Naive B cell (primary cell): Measurements from ENCODE around the gene FAM13A. TPM values are rescaled to one million over a fixed set of nuclear protein-coding genes. Genes with fewer than 3 reads are reported as not detected.
"Not testable (repeated sequence)": the region's sequence is repeated elsewhere in the genome, so short reads cannot be mapped to it uniquely, and the experiment has no call there.

Experiments used
- ATAC-seq, 2 donors: fragments of 150-1000 bp; cut with Tn5 transposase; 2 replicates each; pipeline ENCODE4 v1.10.0; 2021; ENCODE audit warnings: low read depth in 2 of 2, mild to moderate bottlenecking in 2 of 2, moderate library complexity in 2 of 2
- DNase-seq: peaks from one replicate; pipeline ENCODE4 v3.0.0; 2022
- H3K27ac Mint-ChIP-seq, 6 donors: one replicate each; pipeline ENCODE4 v1.8.0; 2020 to 2022; ENCODE audit warnings: mild to moderate bottlenecking in 6 of 6, mixed read lengths in 6 of 6, moderate library complexity in 5 of 6, inconsistent platforms in 2 of 6
- H3K27me3 Mint-ChIP-seq, 3 donors: one replicate each; pipeline ENCODE4 v1.8.0; 2021 to 2022; ENCODE audit warnings: mixed read lengths in 3 of 3, mild to moderate bottlenecking in 1 of 3
- H3K36me3 Mint-ChIP-seq, 2 donors: one replicate each; pipeline ENCODE4 v1.8.0; 2020 to 2022; ENCODE audit warnings: mixed read lengths in 2 of 2, inconsistent platforms in 1 of 2, mild to moderate bottlenecking in 1 of 2
- H3K4me1 Mint-ChIP-seq, 3 donors: one replicate each; pipeline ENCODE4 v1.8.0; 2020 to 2022; ENCODE audit warnings: mixed read lengths in 3 of 3, inconsistent platforms in 1 of 3, mild to moderate bottlenecking in 1 of 3, moderate library complexity in 1 of 3
- H3K4me3 Mint-ChIP-seq, 8 donors: one replicate each; pipeline ENCODE4 v1.8.0; 2020 to 2022; ENCODE audit warnings: mild to moderate bottlenecking in 8 of 8, mixed read lengths in 8 of 8, moderate library complexity in 8 of 8, inconsistent platforms in 2 of 8
- H3K9me3 Mint-ChIP-seq, 7 donors: one replicate each; pipeline ENCODE4 v1.8.0; 2020 to 2022; ENCODE audit warnings: mixed read lengths in 7 of 7, mild to moderate bottlenecking in 5 of 7, inconsistent platforms in 2 of 7, moderate library complexity in 1 of 7
- polyA plus RNA-seq, 6 donors: library from polyadenylated mRNA; unstranded; fragments of 300-500 nt; fragmentation: Illumina TruSeq; gene quantifications; one replicate each; pipeline ENCODE4 v1.2.3, GENCODE V29; 2021; ENCODE audit warnings: low read depth in 6 of 6

The FAM13A gene
- polyA plus RNA-seq, 6 donors from 2014 or later = 0.41 to 1.8 (median 0.61) TPM

DNA sequence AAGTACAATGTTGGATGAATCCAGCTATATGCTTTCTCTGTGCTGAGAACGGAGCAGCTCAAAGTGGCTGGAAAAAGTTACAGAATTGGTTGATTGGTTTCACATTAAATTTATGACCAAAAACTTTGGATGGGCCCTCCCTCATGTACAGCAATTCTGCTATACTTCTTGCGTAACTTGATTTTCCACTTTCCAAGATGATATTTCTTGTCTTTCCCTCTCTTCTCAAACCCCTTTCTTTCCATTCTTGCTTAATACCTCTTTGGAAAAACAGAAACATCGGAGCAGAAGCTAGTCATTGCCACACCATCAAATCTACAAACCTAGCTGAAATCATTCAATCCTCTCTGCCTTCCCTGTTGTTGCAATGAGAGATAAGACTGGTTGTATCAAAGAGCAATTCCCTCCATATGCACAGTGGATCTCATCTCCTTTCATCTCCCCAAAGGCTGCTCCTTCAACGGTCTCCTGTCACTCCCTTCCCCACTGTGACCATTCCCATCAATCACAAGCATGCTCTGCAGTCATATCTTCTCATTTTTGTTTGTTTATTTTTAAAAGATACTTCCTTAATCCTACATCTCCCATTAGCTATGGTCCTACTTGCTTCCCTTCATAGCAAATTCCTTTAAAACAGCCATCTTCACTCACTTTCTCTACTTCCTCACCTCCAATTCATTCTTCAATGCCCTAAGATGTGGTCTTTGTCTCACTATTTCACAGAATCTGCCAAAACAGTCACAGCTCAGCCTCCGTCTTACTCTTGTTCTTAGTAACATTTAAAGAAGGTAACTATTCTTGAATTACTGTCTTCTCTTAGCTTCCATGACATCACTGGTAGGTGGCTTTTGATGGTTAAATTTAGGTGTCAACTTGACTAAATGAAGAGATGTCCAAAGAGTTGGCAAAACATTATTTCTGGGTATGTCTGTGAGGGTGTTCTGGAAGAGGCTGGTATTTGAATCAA lies 145.5 kb downstream of the FAM13A start:
- Mint-ChIP-seq H3K4me3 (no peak overlapping the region), H3K4me1 (no peaks in the 10 kb centered on the region), H3K27ac (no peak overlapping the region), H3K9me3 (peaks cover 0 to 4% (median 0%) of the 10 kb centered on the region in 7 donors), H3K27me3 (no peaks in the 10 kb centered on the region), H3K36me3 (no peaks in the 10 kb centered on the region)
- ATAC-seq (no peak), DNase-seq (no peak)

DNA sequence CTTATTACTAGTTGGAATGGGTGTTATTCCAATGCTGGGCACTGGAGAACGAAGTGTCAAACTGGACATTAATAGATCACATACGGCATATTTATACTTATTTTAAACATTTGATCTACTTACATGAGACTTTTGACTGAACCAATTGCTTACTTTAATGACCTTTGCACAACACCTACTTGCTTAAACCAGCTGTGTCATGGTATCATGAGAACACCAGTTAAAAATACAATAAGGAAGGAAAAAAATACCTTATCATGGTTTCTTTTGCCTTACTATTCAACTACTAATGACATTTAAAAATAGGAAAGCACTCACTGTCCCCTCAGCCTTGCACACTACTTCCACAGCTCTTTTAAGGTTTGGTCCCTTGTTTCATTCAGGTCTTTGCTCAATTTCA lies 146.9 kb downstream of the FAM13A start:
- ATAC-seq (no peak), DNase-seq (no peak)
- no peak overlapping the region for H3K27ac Mint-ChIP-seq
- H3K27me3 Mint-ChIP-seq = no peaks in the 10 kb centered on the region
- no peak overlapping the region for H3K4me3 Mint-ChIP-seq
- peaks cover 0 to 4% (median 0%) of the 10 kb centered on the region in 7 donors for H3K9me3 Mint-ChIP-seq
- H3K36me3 Mint-ChIP-seq = no peaks in the 10 kb centered on the region
- no peaks in the 10 kb centered on the region for H3K4me1 Mint-ChIP-seq

DNA sequence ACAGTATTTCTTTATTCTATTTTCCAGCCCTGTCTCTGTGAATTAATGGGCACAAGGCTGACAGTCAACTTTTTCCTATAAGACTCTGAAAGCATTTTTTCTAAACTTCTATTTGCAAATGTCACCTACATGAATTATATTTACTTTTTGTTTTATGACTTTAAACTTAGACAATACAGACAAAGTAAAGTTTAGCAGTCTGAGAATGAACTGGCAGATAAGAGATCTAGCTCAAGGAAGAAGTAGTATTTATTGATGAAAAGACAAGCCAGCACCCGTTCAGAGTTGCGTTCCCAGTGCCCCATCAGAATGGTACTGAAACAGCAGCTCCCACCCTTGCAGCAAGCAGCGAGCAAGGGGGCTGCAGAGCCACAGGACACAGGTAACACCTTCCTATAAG lies 148.5 kb downstream of the FAM13A start:
- no peaks in the 10 kb centered on the region for H3K4me1 Mint-ChIP-seq
- H3K36me3 Mint-ChIP-seq = no peaks in the 10 kb centered on the region
- H3K9me3 Mint-ChIP-seq = peaks cover 0 to 4% (median 0%) of the 10 kb centered on the region in 7 donors
- H3K27me3 Mint-ChIP-seq = no peaks in the 10 kb centered on the region
- H3K27ac Mint-ChIP-seq = no peak overlapping the region
- no peak for ATAC-seq
- no peak for DNase-seq
- no peak overlapping the region for H3K4me3 Mint-ChIP-seq

DNA sequence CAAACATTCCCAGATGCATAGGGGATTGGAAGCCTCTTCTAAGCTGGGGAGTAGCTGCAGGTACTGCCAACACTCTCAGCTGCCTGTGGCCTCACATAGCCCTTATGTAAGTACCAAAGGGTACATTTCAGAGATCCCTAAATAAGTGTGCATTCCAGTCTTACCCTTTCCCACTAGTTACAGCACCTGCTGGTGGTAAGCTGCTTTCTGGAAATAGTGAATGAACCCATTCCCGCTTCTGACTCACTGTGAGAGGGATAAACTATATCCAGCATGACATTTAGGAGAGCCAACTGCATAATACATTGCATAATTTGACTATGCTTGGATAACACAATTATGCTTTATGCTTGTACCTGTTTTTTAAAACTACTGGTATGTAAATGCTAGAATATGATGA lies 149.0 kb downstream of the FAM13A start:
- ATAC-seq (no peak), DNase-seq (no peak)
- H3K9me3 Mint-ChIP-seq = peaks cover 0 to 6% (median 0%) of the 10 kb centered on the region in 7 donors
- H3K4me3 Mint-ChIP-seq = no peak overlapping the region
- H3K27me3 Mint-ChIP-seq = no peaks in the 10 kb centered on the region
- H3K36me3 Mint-ChIP-seq = no peaks in the 10 kb centered on the region
- no peak overlapping the region for H3K27ac Mint-ChIP-seq
- H3K4me1 Mint-ChIP-seq = no peaks in the 10 kb centered on the region

DNA sequence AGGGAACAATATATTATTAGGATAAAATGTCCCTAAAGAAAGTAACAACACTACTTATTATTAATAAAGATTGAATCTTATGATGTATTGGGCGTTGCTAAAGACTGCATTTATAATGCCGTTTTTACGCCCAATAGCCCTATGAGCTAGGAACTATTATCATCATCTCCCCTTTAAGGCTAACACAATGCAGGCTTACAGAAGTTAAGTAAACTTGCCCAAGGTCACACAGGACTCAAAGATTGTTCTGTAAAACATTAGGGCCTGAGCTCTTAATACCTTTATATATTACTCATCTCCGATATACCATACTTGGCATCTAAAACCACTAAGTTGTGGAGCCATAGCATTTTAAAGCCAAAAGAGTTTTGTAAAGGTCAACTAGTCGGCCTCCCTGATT lies 149.5 kb downstream of the FAM13A start:
- H3K27ac Mint-ChIP-seq = no peak overlapping the region
- no peaks in the 10 kb centered on the region for H3K4me1 Mint-ChIP-seq
- no peak for ATAC-seq
- H3K4me3 Mint-ChIP-seq = no peak overlapping the region
- no peaks in the 10 kb centered on the region for H3K27me3 Mint-ChIP-seq
- no peaks in the 10 kb centered on the region for H3K36me3 Mint-ChIP-seq
- H3K9me3 Mint-ChIP-seq = peaks cover 0 to 8% (median 1%) of the 10 kb centered on the region in 7 donors
- DNase-seq = no peak

DNA sequence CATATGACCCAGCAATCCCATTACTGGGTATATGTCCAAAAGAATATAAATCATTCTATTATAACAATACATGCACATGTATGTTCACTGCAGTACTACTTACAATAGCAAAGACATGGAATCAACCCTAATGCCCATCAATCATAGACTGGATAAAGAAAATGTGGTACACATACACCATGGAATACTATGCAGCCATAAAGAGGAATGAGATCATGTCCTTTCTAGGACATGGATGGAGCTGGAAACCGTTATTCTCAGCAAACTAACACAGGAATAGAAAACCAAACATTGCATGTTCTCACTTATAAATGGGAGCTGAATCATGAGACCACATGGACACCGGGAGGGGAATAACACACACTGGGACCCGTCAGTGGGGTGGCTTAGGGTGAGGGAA lies 152.7 kb downstream of the FAM13A start:
- H3K4me1 Mint-ChIP-seq, H3K27ac Mint-ChIP-seq, H3K4me3 Mint-ChIP-seq, ATAC-seq, H3K27me3 Mint-ChIP-seq, DNase-seq, H3K36me3 Mint-ChIP-seq: not testable (repeated sequence)
- H3K9me3 Mint-ChIP-seq = peaks cover 9 to 33% (median 11%) of the 10 kb centered on the region in 7 donors

DNA sequence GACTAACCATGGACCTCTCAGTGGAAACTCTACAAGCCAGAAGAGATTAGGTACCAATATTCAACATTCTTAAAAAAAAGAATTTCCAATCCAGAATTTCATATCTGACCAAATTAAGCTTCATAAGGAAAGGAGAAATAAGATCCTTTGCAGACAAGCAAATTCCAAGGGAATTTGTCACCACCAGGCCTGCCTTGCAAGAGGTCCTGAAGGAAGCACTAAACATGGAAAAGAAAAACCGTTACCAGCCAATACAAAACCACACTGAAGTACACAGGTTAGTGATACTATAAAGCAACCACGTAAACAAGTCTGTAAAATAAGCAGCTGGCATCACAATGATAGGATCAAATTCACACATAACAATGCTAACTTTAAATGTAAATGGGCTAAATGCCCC lies 156.6 kb downstream of the FAM13A start:
- H3K9me3 Mint-ChIP-seq = peaks cover 11 to 33% (median 11%) of the 10 kb centered on the region in 7 donors
- H3K4me3 Mint-ChIP-seq = no peak overlapping the region
- no peak overlapping the region for H3K27ac Mint-ChIP-seq
- H3K4me1 Mint-ChIP-seq = no peaks in the 10 kb centered on the region
- no peaks in the 10 kb centered on the region for H3K27me3 Mint-ChIP-seq
- ATAC-seq (no peak), DNase-seq (no peak)
- peaks cover 0 to 10% of the 10 kb centered on the region in 2 donors for H3K36me3 Mint-ChIP-seq

DNA sequence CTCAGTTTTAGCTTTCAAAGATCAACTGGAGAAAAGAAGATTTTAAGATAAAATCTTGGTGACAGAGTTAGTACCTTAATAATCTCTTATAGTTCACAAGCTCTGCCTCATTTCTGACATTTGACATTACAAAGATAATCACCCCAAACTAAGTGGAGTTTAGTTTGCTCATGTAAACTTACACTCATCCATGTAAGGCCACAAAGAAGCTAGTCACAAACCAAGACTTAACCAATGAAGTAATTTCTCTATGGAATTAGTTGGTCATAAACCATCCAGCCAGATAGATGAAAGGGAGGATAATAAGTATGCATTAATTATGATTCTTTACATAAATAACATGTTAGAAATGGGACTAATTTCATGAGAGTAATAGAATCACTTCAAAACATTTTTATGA lies 159.2 kb downstream of the FAM13A start:
- Mint-ChIP-seq H3K9me3 (peaks cover 11 to 28% (median 13%) of the 10 kb centered on the region in 7 donors), H3K27me3 (no peaks in the 10 kb centered on the region), H3K4me1 (no peaks in the 10 kb centered on the region), H3K36me3 (peaks cover 0 to 10% of the 10 kb centered on the region in 2 donors), H3K27ac (no peak overlapping the region), H3K4me3 (no peak overlapping the region)
- DNase-seq (no peak), ATAC-seq (no peak)

DNA sequence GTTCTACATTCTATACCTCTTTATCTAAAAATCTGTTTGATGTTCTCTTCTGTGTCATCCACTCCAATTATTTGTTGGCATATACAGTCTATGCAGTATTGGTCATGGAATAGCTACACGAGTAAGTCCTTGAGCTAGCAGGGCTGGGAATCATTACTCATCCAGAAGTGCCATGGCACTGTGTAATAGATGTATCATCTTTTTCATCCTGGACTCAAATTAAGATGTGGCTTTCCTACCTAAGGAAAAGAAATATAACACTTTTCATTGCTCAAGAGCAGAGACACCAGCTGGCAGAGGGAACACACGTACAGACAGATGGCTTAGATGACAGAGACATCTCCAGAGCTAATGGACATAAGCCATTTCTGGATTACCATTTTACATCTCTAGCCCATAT lies 159.8 kb downstream of the FAM13A start:
- H3K36me3 Mint-ChIP-seq = peaks cover 0 to 10% of the 10 kb centered on the region in 2 donors
- DNase-seq (no peak), ATAC-seq (no peak)
- no peaks in the 10 kb centered on the region for H3K4me1 Mint-ChIP-seq
- H3K9me3 Mint-ChIP-seq = peaks cover 7 to 23% (median 12%) of the 10 kb centered on the region in 7 donors
- H3K4me3 Mint-ChIP-seq = no peak overlapping the region
- H3K27me3 Mint-ChIP-seq = no peaks in the 10 kb centered on the region
- H3K27ac Mint-ChIP-seq = no peak overlapping the region

DNA sequence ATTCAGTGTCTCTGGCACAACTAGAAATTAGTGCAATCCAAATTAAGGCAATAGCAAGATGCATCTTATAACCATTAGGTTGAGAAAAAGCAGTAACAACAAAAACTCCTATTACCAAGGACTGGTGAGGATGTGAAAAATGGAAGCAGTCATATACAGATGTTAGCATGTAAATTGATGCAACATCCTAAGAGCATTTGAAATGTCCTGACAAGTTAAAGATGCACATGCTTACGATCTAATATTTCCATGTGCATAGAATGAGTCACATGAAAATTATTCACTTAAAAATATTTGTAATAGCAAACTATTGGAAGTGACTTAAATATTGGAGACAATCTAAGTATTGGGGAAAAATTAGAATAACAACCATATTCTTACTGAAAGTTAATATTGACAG lies 163.0 kb downstream of the FAM13A start:
- Mint-ChIP-seq H3K36me3 (no peaks in the 10 kb centered on the region), H3K9me3 (peaks cover 0 to 2% (median 0%) of the 10 kb centered on the region in 7 donors), H3K27me3 (no peaks in the 10 kb centered on the region), H3K4me3 (no peak overlapping the region), H3K27ac (no peak overlapping the region), H3K4me1 (no peaks in the 10 kb centered on the region)
- ATAC-seq (no peak), DNase-seq (no peak)

DNA sequence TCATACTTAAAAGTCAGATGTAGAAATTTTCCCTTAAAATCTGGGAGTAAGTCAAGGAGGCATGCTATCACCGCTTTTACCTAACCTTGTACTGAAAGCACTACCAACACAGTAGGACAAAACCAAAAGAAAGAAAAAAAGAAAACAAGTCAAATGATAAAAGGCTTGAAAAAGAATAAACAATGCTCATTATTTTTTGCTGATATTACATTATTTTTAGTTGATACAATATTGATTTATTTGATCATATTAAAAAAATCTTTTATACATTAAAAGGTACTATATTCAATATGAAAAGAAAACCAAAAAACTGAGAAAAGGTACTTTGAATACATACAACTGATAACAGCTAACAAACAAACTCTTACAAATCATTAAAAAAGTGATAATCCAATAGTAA lies 164.3 kb downstream of the FAM13A start:
- H3K9me3 Mint-ChIP-seq = peaks cover 0 to 2% (median 0%) of the 10 kb centered on the region in 7 donors
- ATAC-seq = no peak
- H3K4me1 Mint-ChIP-seq = no peaks in the 10 kb centered on the region

DNA sequence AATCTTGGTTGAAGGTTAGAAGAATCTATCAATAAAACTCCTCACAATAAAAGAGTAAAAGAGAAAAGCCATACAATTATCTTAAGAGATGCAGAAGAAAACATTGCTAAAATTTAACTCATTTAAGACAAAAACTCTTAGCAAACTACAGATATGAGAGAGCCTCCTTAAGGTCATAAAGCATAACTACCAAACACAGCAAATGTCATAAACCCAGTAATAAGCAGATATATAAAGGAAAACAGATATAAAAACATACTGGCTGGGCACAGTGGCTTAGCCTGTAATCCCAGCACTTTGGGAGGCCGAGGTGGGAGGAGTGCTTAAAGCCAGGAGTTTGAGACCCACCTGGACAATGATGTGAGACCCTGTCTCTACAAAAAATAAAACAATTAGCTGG lies 165.3 kb downstream of the FAM13A start:
- no peaks in the 10 kb centered on the region for H3K27me3 Mint-ChIP-seq
- no peaks in the 10 kb centered on the region for H3K36me3 Mint-ChIP-seq
- no peak for ATAC-seq
- DNase-seq = no peak
- H3K4me1 Mint-ChIP-seq = no peaks in the 10 kb centered on the region
- no peak overlapping the region for H3K4me3 Mint-ChIP-seq
- H3K9me3 Mint-ChIP-seq = peaks cover 0 to 2% (median 0%) of the 10 kb centered on the region in 7 donors
- H3K27ac Mint-ChIP-seq = peak overlapping the region in 1 of 6 donors; percentile 13

More for the DNA sequence above, 164.3 kb downstream of the FAM13A start:
- no peaks in the 10 kb centered on the region for H3K27me3 Mint-ChIP-seq
- DNase-seq = no peak
- H3K36me3 Mint-ChIP-seq = no peaks in the 10 kb centered on the region
- H3K27ac Mint-ChIP-seq = no peak overlapping the region
- H3K4me3 Mint-ChIP-seq = no peak overlapping the region

DNA sequence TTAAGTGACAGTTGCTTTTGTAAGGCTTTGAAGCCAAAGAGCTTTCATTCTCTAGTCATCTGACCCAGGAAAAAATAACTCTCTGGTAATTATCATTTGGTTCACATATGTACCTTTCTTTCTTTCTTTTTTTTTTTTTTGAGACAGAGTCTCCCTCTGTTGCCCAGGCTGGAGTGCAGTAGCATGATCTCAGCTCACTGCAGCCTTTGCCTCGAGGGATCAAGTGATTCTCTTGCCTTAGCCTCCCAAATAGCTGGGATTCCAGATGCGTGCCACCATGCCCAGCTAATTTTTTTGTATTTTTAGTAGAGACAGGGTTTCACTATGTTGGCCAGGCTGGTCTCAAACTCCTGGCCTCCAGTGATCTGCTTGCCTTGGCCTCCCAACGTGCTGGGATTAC lies 169.6 kb downstream of the FAM13A start:
- not testable (repeated sequence) for H3K27me3 Mint-ChIP-seq, DNase-seq, H3K36me3 Mint-ChIP-seq, H3K4me3 Mint-ChIP-seq, H3K9me3 Mint-ChIP-seq, ATAC-seq, H3K27ac Mint-ChIP-seq, H3K4me1 Mint-ChIP-seq

DNA sequence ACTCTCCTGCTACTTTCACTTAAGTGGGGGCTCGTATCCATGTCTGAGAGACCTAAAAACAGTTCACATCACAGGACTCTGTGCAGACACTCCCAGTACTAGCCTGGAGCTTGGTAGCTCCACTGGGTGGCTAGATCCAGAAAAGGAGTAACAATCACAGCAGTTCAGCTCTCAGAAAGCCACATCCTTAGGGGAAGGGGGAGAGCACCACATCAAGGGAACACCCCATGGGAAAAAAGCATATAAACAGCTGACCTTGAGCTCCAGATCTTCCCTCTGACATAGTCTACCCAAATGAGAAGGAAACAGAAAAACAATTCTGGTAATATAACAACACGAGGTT lies 175.8 kb downstream of the FAM13A start:
- H3K4me1 Mint-ChIP-seq = no peaks in the 10 kb centered on the region
- peak overlapping the region in 1 of 6 donors; percentile 75 for H3K27ac Mint-ChIP-seq
- H3K9me3 Mint-ChIP-seq = peaks cover 0 to 4% (median 0%) of the 10 kb centered on the region in 7 donors
- H3K4me3 Mint-ChIP-seq = no peak overlapping the region
- ATAC-seq = no peak
- no peak for DNase-seq
- H3K27me3 Mint-ChIP-seq = peaks cover 0 to 6% (median 0%) of the 10 kb centered on the region in 3 donors
- H3K36me3 Mint-ChIP-seq = no peaks in the 10 kb centered on the region
